Measurements from ENCODE around the gene NIPBL. TPM values are rescaled to one million over a fixed set of nuclear protein-coding genes. Genes with fewer than 3 reads are reported as not detected.
"Not testable (repeated sequence)": the region's sequence is repeated elsewhere in the genome, so short reads cannot be mapped to it uniquely, and the experiment has no call there.

NIPBL gene
- total RNA-seq, 2 experiments from 2014 or later: 108 to 120 TPM

GRCh38 chr5:37075399-37075950, 198.9 kb downstream of the NIPBL start:
- CTCF ChIA-PET: no interaction called here
- H3K4me3 ChIP-seq (ENCODE audit: low read length): no peak overlapping the region
- peaks cover 18% of the 10 kb centered on the region for H3K36me3 Mint-ChIP-seq (ENCODE audit: low read depth)
- no peaks in the 10 kb centered on the region for H3K4me1 Mint-ChIP-seq (ENCODE audit: low read depth)
- H3K27ac Mint-ChIP-seq: no peak overlapping the region
- H3K4me1 ChIP-seq (ENCODE audit: insufficient read depth, low read length): no peaks in the 10 kb centered on the region
- DNase-seq (no peak), ATAC-seq (ENCODE audit: poor library complexity) (no peak)
- H3K9me3 ChIP-seq (ENCODE audit: control insufficient read depth in 1 of 2, insufficient read depth in 1 of 2, low read length in 2 of 2): no peaks in the 10 kb centered on the region
- no peaks in the 10 kb centered on the region for H3K36me3 ChIP-seq (ENCODE audit: insufficient read depth, low read length)
- H3K27ac ChIP-seq (ENCODE audit: low read depth in 1 of 2, low read length in 2 of 2): no peak overlapping the region
- H3K4me3 Mint-ChIP-seq: no peak overlapping the region
- intact Hi-C loops (cut with DNase I, micrococcal nuclease): no loop called here
- H3K27me3 Mint-ChIP-seq: no peaks in the 10 kb centered on the region
- POLR2A ChIA-PET: no interaction called here
- TF ChIP-seq CTCF (IDR thresholded peaks at IDR 0.05): no peak
- H3K27me3 ChIP-seq (ENCODE audit: control insufficient read depth in 1 of 2, insufficient read depth in 2 of 2, low read length in 2 of 2): no peaks in the 10 kb centered on the region
- H3K9me3 Mint-ChIP-seq: no peaks in the 10 kb centered on the region

- ATAC-seq (ENCODE audit: poor library complexity): no peak
- Mint-ChIP-seq H3K27me3 (no peaks in the 10 kb centered on the region), H3K4me1 (ENCODE audit: low read depth) (no peaks in the 10 kb centered on the region), H3K36me3 (ENCODE audit: low read depth) (peaks cover 27% of the 10 kb centered on the region), H3K27ac (no peak overlapping the region), H3K4me3 (no peak overlapping the region), H3K9me3 (no peaks in the 10 kb centered on the region)
- DNase-seq: no peak
- Histone ChIP-seq H3K27me3 (ENCODE audit: control insufficient read depth in 1 of 2, insufficient read depth in 2 of 2, low read length in 2 of 2) (no peaks in the 10 kb centered on the region), H3K9me3 (ENCODE audit: control insufficient read depth in 1 of 2, insufficient read depth in 1 of 2, low read length in 2 of 2) (no peaks in the 10 kb centered on the region), H3K4me1 (ENCODE audit: insufficient read depth, low read length) (no peaks in the 10 kb centered on the region), H3K36me3 (ENCODE audit: insufficient read depth, low read length) (no peaks in the 10 kb centered on the region), H3K27ac (ENCODE audit: low read depth in 1 of 2, low read length in 2 of 2) (no peak overlapping the region), H3K4me3 (ENCODE audit: low read length) (no peak overlapping the region)
- ChIA-PET CTCF (no interaction called here), POLR2A (no interaction called here)
- intact Hi-C loops (cut with DNase I, micrococcal nuclease): no loop called here
- TF ChIP-seq CTCF (IDR thresholded peaks at IDR 0.05): no peak
Measured at GRCh38 chr5:37077146-37077545, 200.6 kb downstream of the NIPBL start.

- H3K27ac ChIP-seq (ENCODE audit: low read depth in 1 of 2, low read length in 2 of 2): no peak overlapping the region
- Mint-ChIP-seq H3K4me3 (no peak overlapping the region), H3K9me3 (no peaks in the 10 kb centered on the region), H3K4me1 (ENCODE audit: low read depth) (no peaks in the 10 kb centered on the region), H3K27ac (no peak overlapping the region), H3K36me3 (ENCODE audit: low read depth) (peaks cover 53% of the 10 kb centered on the region), H3K27me3 (no peaks in the 10 kb centered on the region)
- CTCF ChIA-PET: interaction anchor here (1.1 kb wide), 1 partner anchor 9 kb away, joined by 3 read pairs; no protein-coding TSS in a partner anchor
- DNase-seq: no peak
- H3K36me3 ChIP-seq (ENCODE audit: insufficient read depth, low read length): no peaks in the 10 kb centered on the region
- TF ChIP-seq CTCF (IDR thresholded peaks at IDR 0.05): no peak
- no peak overlapping the region for H3K4me3 ChIP-seq (ENCODE audit: low read length)
- intact Hi-C loops (cut with DNase I, micrococcal nuclease): no loop called here
- no peaks in the 10 kb centered on the region for H3K4me1 ChIP-seq (ENCODE audit: insufficient read depth, low read length)
- no peaks in the 10 kb centered on the region for H3K9me3 ChIP-seq (ENCODE audit: control insufficient read depth in 1 of 2, insufficient read depth in 1 of 2, low read length in 2 of 2)
- POLR2A ChIA-PET: no interaction called here
- H3K27me3 ChIP-seq (ENCODE audit: control insufficient read depth in 1 of 2, insufficient read depth in 2 of 2, low read length in 2 of 2): no peaks in the 10 kb centered on the region
- no peak for ATAC-seq (ENCODE audit: poor library complexity)
Measured at GRCh38 chr5:37080697-37081096, 204.1 kb downstream of the NIPBL start.

GRCh38 chr5:37082977-37083376, 206.4 kb downstream of the NIPBL start:
- DNase-seq; H3K9me3 ChIP-seq (ENCODE audit: control insufficient read depth in 1 of 2, insufficient read depth in 1 of 2, low read length in 2 of 2); H3K27ac Mint-ChIP-seq; H3K4me3 ChIP-seq (ENCODE audit: low read length); H3K27me3 Mint-ChIP-seq; CTCF ChIA-PET; intact Hi-C loops (cut with DNase I, micrococcal nuclease); POLR2A ChIA-PET; H3K9me3 Mint-ChIP-seq; H3K27ac ChIP-seq (ENCODE audit: low read depth in 1 of 2, low read length in 2 of 2); ATAC-seq (ENCODE audit: poor library complexity); H3K4me1 ChIP-seq (ENCODE audit: insufficient read depth, low read length); H3K36me3 ChIP-seq (ENCODE audit: insufficient read depth, low read length); H3K4me1 Mint-ChIP-seq (ENCODE audit: low read depth); H3K27me3 ChIP-seq (ENCODE audit: control insufficient read depth in 1 of 2, insufficient read depth in 2 of 2, low read length in 2 of 2); H3K4me3 Mint-ChIP-seq: not testable (repeated sequence)
- H3K36me3 Mint-ChIP-seq (ENCODE audit: low read depth): peaks cover 60% of the 10 kb centered on the region

- H3K9me3 Mint-ChIP-seq; ATAC-seq (ENCODE audit: poor library complexity); H3K27me3 ChIP-seq (ENCODE audit: control insufficient read depth in 1 of 2, insufficient read depth in 2 of 2, low read length in 2 of 2); H3K36me3 ChIP-seq (ENCODE audit: insufficient read depth, low read length); DNase-seq; H3K4me1 Mint-ChIP-seq (ENCODE audit: low read depth); H3K4me1 ChIP-seq (ENCODE audit: insufficient read depth, low read length); H3K4me3 ChIP-seq (ENCODE audit: low read length); H3K4me3 Mint-ChIP-seq; intact Hi-C loops (cut with DNase I, micrococcal nuclease); H3K27me3 Mint-ChIP-seq; H3K9me3 ChIP-seq (ENCODE audit: control insufficient read depth in 1 of 2, insufficient read depth in 1 of 2, low read length in 2 of 2); H3K27ac Mint-ChIP-seq; H3K27ac ChIP-seq (ENCODE audit: low read depth in 1 of 2, low read length in 2 of 2); POLR2A ChIA-PET: not testable (repeated sequence)
- CTCF ChIA-PET: interaction anchor here (0.6 kb wide), 1 partner anchor 48 kb away, joined by 3 read pairs; no protein-coding TSS in a partner anchor
- H3K36me3 Mint-ChIP-seq (ENCODE audit: low read depth): peaks cover 40% of the 10 kb centered on the region
Measured at GRCh38 chr5:37086026-37086425, 209.5 kb downstream of the NIPBL start.
